DMS 273 treated with DMSO at 0.1 percent for 48 hours (cell line): Measurements from ENCODE around the gene PNPLA5.

Experiments
- DNase-seq: peaks from one replicate; lab custom pipeline; 2025; lab: John Stamatoyannopoulos, UW

The PNPLA5 gene

DNA sequence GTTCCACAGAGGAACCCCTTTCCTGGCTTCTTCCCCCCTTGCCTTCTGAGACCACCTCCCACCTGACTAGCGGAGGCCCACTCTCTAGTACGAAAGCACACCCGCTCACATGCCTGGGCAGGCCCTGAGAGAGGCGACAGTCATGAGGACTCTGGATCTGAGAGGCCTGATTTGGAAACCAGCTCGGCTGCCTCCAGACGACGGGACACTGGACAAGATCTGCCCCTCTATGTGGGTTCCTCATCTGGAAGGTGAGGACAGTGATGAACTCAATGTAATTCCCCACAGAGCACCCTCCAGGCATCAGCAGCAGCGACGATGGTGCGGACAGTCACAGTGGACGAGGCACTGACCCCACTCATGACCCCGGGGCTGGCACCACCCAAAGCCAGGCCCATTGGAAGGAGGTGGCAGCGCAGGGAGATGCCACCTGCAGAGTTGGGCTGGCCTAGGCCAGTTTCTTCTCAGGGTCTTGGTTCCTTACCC, 37.0 kb downstream of the PNPLA5 start:
- no peak for DNase-seq

DNA sequence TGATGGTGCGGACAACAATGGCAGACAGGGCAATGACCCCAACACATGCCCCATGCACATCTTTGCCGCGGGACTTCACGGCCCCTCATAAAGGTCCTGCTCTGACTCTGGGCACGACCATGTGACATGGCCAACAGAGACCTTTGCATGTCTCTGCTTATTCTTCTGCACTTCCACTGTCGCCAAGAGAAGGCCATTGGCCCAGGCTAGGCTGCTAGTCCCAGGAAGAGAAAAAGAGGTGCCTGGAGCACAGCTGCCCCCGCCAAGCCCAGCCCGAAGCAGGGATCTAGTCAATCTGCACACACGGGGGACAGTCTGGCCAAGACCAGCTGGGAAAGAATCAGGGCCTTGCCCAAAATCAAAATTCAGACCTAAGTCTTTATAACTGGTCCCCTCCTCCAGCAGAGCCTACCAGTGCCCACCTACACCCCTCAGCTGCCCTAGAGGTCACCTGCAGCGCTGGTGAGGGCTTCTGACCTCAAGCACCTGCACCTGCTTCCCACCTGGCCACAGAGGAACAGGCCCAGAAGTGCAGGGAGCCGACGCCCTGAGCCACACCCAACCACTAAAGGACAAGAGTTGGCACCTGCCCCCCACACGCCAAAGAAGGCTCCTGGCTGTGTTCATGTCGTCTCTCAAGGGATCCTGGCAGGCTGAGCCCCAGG, 37.6 kb downstream of the PNPLA5 start:
- DNase-seq = no peak

DNA sequence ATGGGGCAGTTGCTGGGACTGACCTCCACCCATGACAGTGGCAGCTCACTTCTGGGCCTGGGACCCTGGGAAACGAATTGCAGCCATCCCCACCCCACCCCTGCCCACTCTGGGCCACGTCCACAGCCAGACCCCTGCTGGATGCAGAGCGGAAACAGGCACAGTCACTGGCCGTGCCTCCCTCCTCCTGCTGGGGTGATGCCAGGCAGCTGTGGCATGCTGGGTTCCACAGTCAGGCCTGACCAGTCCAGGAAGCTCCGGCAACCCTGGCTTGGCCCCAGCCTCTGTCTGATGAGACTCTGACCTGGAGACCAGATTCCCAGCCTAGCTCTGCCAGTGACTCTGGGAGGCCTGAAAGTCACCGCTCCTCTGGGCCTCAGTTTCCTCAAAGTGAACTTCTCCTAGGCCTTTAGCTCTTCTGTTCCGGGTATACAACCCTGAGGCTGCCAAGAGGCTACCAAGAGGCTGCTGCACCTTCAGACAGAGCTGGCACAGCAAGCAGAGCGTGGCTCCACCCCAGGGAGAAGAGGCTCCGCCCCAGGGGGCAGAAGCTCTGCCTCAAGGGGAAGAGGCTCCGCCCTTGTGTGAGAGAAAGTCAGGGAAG, 38.4 kb downstream of the PNPLA5 start:
- no peak for DNase-seq

DNA sequence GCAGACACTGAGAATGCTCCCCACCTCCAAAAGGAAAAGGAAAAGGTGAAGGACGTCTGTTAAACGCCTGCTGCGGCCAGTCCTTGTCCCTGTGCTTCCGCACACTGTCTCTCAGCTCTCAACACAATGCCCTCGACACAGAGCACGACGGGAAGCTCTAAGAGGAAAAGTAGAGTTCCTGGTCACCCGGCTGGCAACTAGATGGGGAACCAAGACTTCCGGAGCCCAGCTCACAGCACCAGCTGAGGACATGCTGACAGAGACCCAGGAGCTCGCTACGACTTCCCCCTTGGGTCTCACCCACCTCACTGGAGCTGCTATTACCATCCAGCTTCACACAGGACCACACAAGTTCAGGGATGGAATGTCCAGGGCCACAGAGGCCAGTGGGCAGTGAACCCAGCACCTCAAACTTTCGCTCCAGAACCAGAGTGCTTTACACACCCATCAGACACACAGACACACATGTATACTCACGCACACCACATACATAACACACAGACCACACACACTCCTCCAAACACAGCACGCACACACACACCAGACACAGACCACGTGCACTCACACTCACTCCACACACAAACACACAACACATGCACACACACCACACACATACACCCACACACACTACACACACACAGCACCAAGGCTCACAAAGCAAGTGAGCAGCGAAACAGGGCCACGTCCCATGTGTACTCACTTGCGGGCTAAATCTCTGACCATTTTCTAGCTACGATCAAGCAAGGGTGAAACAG, 39.1 kb downstream of the PNPLA5 start:
- DNase-seq = no peak

DNA sequence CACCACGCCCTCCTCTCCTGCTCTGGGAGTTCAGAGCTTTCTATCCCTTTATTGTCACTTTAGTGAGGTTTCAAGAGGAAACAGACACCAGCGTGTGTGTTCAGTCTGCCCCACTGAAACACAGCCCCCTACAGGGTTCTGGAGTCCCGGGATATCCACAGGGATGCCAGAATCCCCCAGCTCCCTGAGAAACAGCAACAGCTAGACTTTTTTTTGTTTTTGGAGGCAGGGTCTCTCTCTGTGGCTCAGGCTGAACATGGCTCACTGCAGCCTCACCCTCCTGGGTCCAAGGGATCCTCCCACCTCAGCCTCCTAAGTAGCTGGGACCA, 39.9 kb downstream of the PNPLA5 start:
- DNase-seq = no peak

DNA sequence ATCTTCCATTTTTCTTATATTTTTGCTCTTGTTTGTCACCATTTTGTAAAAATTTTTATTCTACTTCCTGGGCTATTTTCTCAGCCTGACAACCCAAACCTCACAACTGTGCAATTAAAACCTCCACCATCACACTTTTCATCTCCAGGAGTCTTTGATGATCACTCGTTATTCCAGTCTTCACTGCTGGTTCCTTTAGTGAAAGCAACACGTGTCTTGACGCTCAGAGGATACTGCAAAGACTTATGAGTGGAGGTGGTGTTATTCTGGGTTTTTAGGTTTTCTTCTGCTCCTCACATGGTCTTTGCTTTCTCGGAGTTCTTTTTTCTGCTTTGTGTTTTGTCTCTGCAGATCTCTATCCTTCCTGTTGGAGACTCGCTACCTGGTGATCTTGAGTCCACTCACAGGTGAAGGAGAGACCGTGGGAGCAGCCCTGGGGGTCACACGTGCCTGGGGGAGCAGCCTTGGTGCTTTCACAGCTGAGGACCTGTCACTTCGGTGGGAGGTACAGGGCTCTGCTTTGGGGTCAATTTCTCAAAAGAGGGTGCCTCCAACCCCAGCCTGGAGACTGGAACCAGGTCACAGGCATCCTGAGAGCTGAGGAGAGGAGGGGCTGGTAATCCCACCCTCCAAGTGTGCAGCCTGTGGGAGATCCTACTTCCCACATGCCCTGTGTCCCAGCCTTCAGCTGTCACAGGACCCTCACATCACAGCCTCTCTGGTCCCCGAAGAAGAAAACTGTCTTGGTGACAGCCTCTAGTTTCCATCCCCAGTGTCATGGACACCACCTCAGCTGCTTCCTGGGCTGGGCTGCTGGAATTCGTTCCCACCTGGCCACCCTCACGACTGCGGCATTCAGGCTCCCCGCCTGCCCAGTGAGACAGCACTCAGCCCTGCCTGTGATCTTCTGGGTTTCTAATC, 40.5 kb downstream of the PNPLA5 start:
- DNase-seq = no peak

DNA sequence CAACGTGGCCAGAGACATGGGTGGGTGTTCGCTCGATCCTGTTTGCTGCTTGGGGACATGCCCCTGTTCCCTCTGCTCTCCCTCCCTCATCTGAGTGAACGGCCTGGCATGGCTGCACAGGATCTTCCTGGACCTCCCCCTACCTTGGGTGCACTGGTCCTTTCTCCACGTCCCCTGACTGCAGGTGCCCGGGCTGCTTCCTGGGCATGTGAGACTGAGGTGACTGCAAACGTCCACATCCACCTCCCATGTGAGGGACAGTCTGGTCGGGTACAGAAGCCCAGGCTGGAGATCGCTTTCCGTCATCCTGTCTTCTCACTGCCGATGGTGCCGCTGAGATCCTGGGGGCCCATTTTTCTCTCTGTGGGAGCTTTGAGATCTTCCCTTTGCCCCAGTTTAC, 41.3 kb downstream of the PNPLA5 start:
- DNase-seq = no peak

DNA sequence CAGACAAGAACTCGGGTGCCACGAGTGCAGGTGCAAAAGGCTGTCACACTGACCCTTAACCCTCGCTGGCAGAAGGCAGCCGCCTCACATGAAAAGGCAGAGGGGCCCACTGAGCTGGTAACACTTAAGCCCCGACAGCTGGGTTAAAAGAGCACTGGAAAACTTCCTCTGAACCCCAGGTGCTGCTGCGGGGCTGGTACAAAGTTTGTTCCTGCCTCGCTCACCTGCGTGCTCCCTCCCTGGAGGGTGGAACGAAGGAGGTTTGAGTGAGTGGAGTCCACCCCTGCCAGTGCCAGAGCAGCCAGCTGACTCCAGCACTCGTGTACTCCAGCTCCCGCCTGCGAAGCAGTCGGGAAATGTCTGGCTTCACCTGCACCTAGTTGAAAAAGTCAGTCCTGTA, 42.1 kb downstream of the PNPLA5 start:
- DNase-seq = no peak

DNA sequence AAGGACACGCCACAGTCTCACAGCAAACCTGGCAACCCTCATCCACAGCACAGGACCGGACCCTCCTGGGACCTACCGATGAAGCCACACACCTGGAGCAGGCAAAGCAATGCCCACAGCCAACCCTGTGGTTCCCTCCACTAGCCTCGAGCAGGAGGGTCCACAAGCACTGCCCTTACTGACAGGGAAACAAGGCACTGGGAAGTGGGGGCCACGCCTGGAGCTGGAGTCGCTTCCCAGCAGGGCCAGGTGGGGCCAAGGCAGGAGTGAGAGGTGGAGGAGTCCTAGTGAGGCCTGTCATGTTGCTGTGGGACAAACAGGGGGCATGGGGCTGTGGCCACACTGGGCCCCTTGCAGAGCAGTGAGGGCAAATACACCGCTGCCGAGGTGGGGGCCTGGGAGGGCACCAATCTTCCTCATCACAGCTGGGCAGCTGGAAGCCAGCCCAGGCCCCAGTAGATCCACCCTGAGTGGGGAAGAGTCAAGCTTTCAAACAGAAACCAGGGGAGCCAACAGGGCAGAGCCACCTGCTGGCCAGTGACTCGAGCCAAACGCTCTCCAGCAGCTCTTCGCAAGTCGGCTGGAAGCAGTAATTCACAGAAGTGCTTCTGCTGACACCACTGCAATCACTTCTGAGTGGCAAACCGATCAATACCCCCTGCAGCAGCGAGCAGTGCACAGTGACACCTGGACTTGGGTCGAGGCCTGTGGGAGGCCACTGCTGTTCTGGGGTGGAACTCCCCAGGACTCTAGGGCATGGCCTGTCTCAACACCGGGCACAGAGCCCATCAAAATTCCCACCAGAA, 43.2 kb downstream of the PNPLA5 start:
- DNase-seq = no peak

DNA sequence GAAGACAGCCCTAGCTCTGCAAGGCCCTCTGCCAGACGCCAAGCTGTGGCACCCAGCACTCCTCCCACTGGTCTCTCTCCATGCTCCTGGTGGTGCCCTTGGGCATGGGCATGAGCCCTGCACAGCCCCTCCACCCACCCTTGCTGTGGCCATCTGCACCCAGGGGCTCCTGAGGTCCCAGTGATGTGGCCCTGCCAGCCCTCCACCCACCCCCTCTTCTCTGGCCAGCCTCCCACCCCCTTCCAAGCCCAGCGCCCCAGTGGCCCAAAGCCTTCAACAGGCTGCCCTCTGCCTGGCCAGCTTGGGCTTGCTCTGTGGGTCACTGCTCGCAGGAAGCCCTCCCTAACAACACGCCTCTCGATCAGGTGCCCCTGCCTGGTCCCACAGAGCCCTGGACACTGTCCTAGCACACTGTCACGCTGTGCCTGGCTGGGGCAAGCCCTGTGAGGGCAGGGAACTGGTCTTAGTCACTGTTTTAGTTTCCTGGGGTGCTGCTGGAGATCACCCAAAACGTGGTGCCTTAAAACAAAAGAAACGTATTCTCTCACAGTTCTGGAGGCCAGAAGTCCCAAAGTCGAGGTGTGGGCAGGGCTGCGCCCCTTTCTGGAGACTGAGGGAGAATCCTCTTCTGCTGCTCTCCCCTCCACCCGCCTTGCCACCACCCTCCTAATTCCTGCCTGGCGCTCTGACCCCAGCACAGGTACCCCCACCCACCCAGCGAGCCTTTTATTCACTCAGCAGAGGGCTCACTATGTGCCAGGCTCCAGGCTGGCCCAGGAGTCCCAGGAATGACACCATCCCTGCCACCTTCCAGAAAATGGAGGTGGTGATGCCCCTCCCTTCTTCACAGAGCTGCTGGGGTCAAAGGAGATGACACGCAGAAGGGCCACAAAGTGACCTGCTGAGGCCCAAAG, 44.2 kb downstream of the PNPLA5 start:
- no peak for DNase-seq

DNA sequence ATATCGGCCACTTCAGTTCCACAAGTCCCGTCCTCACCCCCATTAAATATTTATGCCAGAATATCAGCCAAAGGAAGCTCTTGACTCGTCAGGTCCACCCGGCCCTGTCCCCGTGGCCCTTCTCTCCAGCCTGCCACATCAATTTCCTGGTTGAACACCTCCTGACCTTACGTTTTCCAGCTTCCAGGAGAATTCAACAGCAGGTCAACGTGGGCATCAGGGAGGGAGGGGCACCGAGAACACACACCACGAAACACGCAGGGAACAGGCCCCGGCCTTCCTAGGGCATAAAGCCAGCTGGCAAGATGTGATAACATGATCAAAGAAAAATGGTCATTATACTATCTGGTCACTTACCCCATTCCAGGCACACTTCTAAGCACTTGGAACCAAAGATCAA, 44.8 kb downstream of the PNPLA5 start:
- DNase-seq = no peak

DNA sequence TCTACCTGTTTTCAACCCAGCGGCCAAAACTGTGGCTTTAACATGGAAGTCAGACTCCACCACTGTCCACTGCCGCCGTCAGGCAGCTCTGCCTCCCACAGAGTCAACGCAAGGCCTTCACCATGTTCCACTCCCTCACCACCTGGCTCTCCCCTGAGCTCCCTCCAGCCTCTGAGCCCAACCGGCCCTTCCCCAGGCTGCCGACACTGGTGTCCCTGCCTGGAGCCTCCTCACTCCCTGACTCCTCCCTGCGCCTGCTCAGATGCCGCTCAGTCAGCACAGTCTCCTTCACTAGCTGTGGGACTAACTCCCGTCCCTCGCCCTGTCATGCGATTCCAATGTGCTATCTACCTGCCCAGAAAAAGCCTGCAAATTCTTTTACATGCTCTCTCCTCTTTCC, 45.8 kb downstream of the PNPLA5 start:
- DNase-seq = no peak

DNA sequence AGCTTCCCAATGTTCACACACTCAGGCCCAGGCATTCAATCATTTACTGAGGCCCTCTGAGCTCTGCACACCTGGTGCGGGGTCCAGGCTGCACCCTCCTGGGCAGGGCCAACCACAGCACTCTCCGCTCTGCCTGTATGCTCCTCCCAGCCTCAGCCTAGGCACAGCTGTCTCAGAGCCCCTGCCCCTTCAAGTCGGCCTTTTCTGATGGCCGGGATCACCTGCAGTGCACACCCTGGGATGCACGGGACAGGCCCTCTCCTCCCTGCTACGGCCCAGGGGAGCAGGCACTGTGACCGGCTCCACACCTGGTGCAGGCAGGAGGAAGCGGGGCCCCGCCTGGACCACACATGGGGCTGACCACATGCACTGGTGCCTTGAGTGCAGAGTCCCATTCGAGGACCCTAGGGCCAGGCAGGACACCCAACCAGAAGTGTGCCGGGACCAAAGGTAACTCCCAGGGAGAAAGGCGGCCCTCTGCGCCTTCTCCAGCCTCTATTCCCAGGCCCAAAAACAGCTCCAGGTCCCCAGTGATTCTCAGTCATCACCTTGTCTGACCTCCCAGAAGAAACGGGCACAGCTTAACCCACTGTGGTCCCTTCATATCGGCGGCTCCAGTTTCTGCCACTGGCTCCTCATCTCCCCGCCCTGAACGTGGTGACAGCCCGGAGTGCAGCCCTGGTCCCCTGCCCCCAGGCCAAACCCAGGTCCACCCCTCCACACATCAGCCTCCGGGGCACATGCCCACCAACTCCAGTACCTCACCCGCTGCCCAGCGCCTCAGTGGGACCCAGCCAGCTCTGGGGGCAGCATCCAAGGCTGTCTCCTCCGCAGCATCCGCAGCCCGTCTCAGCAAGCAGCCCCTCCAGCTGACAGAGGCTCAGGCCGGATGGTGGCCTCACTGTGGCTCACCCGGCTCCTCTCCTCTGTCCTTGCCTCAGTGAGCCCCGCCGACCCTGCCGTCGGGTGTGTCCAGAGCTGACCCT, 47.0 kb downstream of the PNPLA5 start:
- DNase-seq = no peak

DNA sequence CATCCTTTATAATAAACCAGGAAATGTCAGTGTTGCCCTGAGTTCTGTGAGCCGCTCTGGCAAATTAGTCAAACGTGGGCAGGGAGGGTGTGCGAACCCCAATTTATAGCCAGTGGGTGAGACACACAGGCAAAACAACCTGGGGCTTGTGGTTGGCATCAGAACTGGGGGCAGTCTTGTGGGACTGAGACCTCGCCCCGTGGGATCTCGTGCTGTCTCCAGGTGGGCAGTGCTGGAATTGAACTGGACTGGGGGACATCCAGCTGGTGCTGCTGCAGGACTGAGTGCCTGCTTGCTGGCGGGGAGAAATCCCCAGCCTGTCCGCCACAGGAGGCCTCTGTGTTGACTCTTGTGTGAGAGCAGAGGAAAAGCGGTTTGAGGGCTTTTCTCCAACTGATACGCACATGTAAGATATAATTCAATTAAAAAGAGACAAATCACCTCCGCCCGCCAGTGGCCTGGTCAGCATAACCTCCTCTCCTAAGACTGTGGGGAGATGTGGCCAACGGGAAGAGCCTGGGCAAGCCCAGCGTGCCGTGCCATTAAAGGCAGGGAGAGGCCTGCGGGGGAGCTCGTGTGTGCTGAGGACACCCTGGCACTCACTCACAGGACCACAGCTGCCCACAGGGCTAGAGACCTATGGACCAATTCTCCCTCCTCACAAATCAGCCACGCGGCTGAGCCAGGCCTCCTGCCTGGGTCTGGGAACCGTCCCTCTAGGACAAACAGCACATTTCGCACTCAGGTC, 47.9 kb downstream of the PNPLA5 start:
- DNase-seq = no peak

DNA sequence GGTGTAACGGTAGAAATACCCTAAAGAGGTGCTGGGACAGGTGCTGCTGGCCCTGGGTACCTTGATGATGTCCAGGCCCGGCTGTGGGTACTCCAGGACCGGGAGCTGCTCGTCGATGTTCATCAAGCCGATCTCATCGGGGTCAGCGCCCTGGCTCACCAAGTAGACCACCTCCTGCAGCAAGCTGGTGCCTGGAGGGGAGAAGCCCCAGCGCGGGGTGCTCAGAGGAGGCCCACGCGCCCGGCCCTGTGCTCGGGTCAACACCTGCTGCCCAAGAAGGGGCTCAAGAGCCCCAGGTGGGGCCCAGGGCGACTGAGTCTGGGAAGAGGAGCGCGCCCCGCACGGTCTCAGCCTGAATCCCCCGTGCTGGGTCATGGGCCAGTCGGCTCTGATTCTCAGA, 50.1 kb downstream of the PNPLA5 start:
- no peak for DNase-seq

DNA sequence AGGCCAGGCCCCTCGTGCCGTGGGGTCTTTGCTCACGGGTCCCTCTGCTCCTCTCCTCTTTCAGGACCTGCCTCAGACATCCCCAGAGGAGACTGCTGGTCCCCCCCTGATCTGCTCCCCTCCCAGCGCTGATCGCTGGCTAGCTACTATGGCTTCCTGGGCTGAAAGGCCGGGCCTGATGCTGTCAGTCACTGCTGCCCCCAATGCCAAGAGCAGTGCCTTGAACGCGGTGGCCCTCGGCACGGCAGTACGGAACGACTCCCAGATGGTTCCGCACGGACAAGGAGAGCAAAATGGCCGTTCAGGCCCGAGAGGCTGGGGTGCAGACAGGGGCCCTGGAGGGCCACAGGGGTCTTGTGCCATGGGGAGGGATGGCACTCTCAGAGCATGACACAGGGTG, 51.0 kb downstream of the PNPLA5 start:
- no peak for DNase-seq

DNA sequence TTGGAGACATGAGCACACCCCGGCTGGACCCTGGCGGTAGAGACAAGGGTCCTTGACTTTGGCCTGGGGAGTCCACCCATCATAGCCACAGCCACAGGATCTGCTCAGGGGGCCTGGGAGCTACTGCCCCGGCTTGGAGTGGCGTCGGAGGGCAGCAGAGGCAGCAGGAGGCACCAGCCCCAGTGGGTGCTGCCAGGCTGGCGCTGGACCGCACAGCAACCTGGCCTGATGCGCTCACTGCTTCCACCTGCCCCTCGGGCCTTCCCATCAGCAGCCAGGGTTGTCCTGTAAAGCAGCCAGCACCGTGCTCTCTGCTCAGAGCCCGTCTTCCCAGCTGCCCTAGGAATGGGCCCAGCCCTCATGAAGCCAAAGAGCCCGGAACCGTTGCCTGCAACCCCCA, 51.4 kb downstream of the PNPLA5 start:
- no peak for DNase-seq

DNA sequence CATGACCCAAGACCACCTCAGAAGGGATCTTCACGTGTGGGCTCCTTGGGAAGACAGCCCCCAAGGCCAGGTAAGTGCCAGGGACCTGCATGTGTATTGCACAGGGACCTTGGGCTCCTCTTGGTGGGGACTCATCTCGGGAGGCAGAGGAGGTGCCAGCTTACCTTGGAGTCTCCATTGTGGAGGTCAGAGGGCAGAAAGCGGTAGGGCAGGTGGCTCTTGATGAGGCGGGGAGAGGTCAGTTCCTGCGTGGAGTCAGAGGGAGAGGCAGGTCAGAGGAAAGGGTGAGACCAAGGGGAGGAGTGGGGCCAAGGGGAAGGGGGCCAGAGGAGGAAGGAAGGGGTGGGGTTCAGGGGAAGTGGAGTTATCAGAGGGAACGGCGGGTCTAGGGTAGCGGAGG, 52.0 kb downstream of the PNPLA5 start:
- no peak for DNase-seq
